ENCODE data around the gene MAPKAP1.

GRCh38 chr9:125442452-125442851 is 264.6 kb downstream of the MAPKAP1 start:
- TF ChIP-seq CTBP1 (IDR thresholded peaks at IDR 0.05; ENCODE audit: borderline replicate concordance) (no peak), TARDBP (IDR thresholded peaks at IDR 0.05) (no peak), NFRKB (IDR thresholded peaks at IDR 0.05) (no peak), FOXM1 (IDR thresholded peaks at IDR 0.05; ENCODE audit: borderline replicate concordance) (no peak), BHLHE40 (IDR thresholded peaks at IDR 0.05; ENCODE audit: borderline replicate concordance) (no peak), FOXA1 (IDR thresholded peaks at IDR 0.05) (no peak), SUZ12 (IDR thresholded peaks at IDR 0.05) (no peak), ARNT (IDR thresholded peaks at IDR 0.05) (no peak), PKNOX1 (IDR thresholded peaks at IDR 0.05) (no peak), SP1 (IDR thresholded peaks at IDR 0.05) (no peak), L3MBTL2 (conservative IDR thresholded peaks at IDR 0.05) (no peak)

Data from HEK293T (cell line).